ENCODE measurements around the gene TRPM2. TPM values are rescaled to one million over a fixed set of nuclear protein-coding genes. Genes with fewer than 3 reads are reported as not detected.
"Not testable (repeated sequence)": the region's sequence is repeated elsewhere in the genome, so short reads cannot be mapped to it uniquely, and the experiment has no call there.

Gene TRPM2
- polyA plus RNA-seq, 4 donors, result 0.89 to 2.7 (median 2.3) TPM

DNA sequence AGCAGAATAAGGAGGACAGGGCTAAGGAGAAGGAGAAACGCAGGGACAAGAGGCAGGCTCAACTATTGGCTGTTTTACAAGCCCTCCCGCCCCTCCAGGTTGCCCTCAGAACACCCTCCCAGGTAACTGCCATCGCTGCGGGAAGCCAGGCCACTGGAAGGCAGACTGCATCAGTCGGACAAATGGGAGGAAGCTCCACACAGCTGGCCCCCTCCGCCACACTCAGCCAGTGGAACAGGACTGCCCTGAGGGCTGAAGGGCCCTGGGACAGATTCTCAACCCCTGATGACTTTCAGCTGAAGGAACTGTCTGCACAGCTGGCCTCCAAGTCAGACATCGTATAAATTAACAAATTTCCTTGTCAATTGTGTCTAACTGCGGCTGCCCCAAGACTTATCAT, 123.7 kb downstream of the TRPM2 start:
- Histone ChIP-seq H3K4me3 (ENCODE audit: low read depth in 1 of 3, low read length in 3 of 3) (no peak overlapping the region), H3K36me3 (ENCODE audit: control insufficient read depth in 3 of 3, insufficient read depth in 2 of 3, low read depth in 1 of 3, low read length in 3 of 3) (peaks cover 0 to 4% (median 0%) of the 10 kb centered on the region in 3 donors), H3K27me3 (ENCODE audit: control insufficient read depth in 3 of 3, insufficient read depth in 3 of 3, low read length in 3 of 3) (no peaks in the 10 kb centered on the region), H3K4me1 (ENCODE audit: control insufficient read depth in 3 of 3, insufficient read depth in 2 of 3, low read depth in 1 of 3, low read length in 2 of 3) (peaks cover 0 to 3% (median 0%) of the 10 kb centered on the region in 3 donors), H3K9me3 (ENCODE audit: control insufficient read depth in 2 of 2, insufficient read depth in 1 of 2, low read depth in 1 of 2, low read length in 1 of 2) (no peaks in the 10 kb centered on the region), H3K27ac (ENCODE audit: low read depth in 1 of 3, low read length in 2 of 3) (no peak overlapping the region)
- no peak for FAIRE-seq
- 44 to 68% (median 62%) methylated on average over 8 of the region's 8 CpGs for WGBS, 3 donors
- DNase-seq, result no peak

DNA sequence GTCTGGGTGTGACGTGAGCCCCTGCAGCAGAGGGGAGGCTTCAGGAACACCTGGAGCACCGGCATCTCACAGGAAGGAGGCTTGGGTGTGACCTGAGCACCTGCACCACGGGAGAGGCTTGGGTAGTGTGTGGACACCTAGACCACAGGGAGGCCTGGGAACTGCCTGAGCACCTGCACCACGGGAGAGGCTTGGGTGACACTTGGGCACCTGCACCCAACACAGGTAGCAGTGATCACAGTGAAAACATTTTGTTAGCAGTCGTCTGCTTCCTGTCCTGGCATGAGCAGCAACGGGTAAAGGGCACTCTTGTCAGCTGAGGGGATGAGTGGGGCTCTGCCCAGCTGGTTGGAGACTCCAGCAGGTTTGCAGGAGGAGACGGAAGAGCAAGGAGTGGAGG, 124.3 kb downstream of the TRPM2 start:
- no peak overlapping the region for H3K4me3 ChIP-seq (ENCODE audit: low read depth in 1 of 3, low read length in 3 of 3)
- peaks cover 0 to 7% (median 0%) of the 10 kb centered on the region in 3 donors for H3K4me1 ChIP-seq (ENCODE audit: control insufficient read depth in 3 of 3, insufficient read depth in 2 of 3, low read depth in 1 of 3, low read length in 2 of 3)
- peaks cover 0 to 4% (median 0%) of the 10 kb centered on the region in 3 donors for H3K36me3 ChIP-seq (ENCODE audit: control insufficient read depth in 3 of 3, insufficient read depth in 2 of 3, low read depth in 1 of 3, low read length in 3 of 3)
- H3K27me3 ChIP-seq (ENCODE audit: control insufficient read depth in 3 of 3, insufficient read depth in 3 of 3, low read length in 3 of 3), result no peaks in the 10 kb centered on the region
- H3K27ac ChIP-seq (ENCODE audit: low read depth in 1 of 3, low read length in 2 of 3), result no peak overlapping the region
- no peaks in the 10 kb centered on the region for H3K9me3 ChIP-seq (ENCODE audit: control insufficient read depth in 2 of 2, insufficient read depth in 1 of 2, low read depth in 1 of 2, low read length in 1 of 2)
- 13 to 49% (median 20%) methylated on average over 7 of the region's 7 CpGs for WGBS, 3 donors
- DNase-seq (no peak), FAIRE-seq (no peak)

DNA sequence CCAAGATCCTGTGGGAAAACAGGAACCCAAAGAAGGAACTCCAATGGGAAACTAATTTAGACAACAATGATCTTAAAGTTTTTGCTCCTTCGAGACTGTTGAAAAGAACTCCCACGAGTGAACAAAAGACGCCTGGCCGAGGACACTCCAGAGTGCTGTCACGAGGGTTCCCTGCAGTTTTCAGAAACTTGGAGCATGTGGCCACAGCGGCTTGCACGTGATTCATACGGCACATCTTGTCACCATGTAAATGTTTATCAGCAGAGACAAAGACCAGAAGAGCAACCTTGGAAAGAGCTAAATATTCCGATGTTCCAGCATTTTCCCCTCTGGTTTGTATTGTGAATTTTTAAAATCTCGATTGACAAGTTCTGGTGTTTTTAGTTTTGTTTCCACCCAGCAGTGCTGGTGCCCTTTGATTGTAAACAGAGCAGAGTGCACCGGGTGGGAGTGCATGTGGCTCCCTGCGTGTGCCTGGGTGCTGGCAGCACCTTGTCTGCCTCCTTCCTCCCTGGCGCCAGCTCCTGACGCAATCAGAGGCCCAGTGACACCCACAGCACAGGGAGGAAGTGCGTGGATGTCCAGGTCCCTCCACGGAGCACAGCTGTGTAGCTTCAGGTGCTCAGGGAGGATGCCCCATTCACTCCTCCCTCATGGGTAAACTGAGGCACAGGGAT, 124.8 kb downstream of the TRPM2 start:
- H3K36me3 ChIP-seq (ENCODE audit: control insufficient read depth in 3 of 3, insufficient read depth in 2 of 3, low read depth in 1 of 3, low read length in 3 of 3), result peaks cover 0 to 4% (median 0%) of the 10 kb centered on the region in 3 donors
- FAIRE-seq (no peak), DNase-seq (peak in 1 of 2 donors; percentile 30)
- 14 to 54% (median 38%) methylated on average over 16 of the region's 16 CpGs for WGBS, 3 donors
- H3K4me3 ChIP-seq (ENCODE audit: low read depth in 1 of 3, low read length in 3 of 3), result no peak overlapping the region
- no peaks in the 10 kb centered on the region for H3K9me3 ChIP-seq (ENCODE audit: control insufficient read depth in 2 of 2, insufficient read depth in 1 of 2, low read depth in 1 of 2, low read length in 1 of 2)
- H3K4me1 ChIP-seq (ENCODE audit: control insufficient read depth in 3 of 3, insufficient read depth in 2 of 3, low read depth in 1 of 3, low read length in 2 of 3), result peaks cover 0 to 7% (median 0%) of the 10 kb centered on the region in 3 donors
- no peaks in the 10 kb centered on the region for H3K27me3 ChIP-seq (ENCODE audit: control insufficient read depth in 3 of 3, insufficient read depth in 3 of 3, low read length in 3 of 3)
- H3K27ac ChIP-seq (ENCODE audit: low read depth in 1 of 3, low read length in 2 of 3), result no peak overlapping the region

DNA sequence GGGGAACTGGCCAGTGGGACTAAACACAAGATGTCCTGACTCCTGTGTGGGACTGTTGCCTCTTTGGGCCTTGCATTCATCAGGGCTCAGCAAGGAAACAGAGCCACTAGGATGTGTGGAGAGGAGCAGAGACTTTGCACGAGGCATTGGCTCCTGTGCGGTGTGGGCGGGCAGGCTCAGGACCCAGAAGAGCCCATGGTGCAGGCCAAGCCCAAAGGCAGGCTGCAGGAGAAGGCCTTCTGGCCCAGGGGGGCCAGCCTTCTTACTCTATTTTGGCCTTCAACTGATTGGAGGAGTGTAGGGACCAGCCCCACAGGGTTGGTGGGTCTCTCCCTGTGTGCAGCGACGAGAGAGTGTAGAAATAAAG, 125.4 kb downstream of the TRPM2 start:
- DNase-seq (no peak), FAIRE-seq (no peak)
- Histone ChIP-seq H3K27ac (ENCODE audit: low read depth in 1 of 3, low read length in 2 of 3) (no peak overlapping the region), H3K36me3 (ENCODE audit: control insufficient read depth in 3 of 3, insufficient read depth in 2 of 3, low read depth in 1 of 3, low read length in 3 of 3) (peaks cover 0 to 4% (median 0%) of the 10 kb centered on the region in 3 donors), H3K4me3 (ENCODE audit: low read depth in 1 of 3, low read length in 3 of 3) (no peak overlapping the region), H3K9me3 (ENCODE audit: control insufficient read depth in 2 of 2, insufficient read depth in 1 of 2, low read depth in 1 of 2, low read length in 1 of 2) (no peaks in the 10 kb centered on the region), H3K4me1 (ENCODE audit: control insufficient read depth in 3 of 3, insufficient read depth in 2 of 3, low read depth in 1 of 3, low read length in 2 of 3) (peaks cover 0 to 7% (median 0%) of the 10 kb centered on the region in 3 donors), H3K27me3 (ENCODE audit: control insufficient read depth in 3 of 3, insufficient read depth in 3 of 3, low read length in 3 of 3) (no peaks in the 10 kb centered on the region)
- 88 to 89% (median 89%) methylated on average over 5 of the region's 5 CpGs for WGBS, 3 donors

- not testable (repeated sequence) for H3K9me3 ChIP-seq (ENCODE audit: control insufficient read depth in 2 of 2, insufficient read depth in 1 of 2, low read depth in 1 of 2, low read length in 1 of 2); FAIRE-seq; H3K4me1 ChIP-seq (ENCODE audit: control insufficient read depth in 3 of 3, insufficient read depth in 2 of 3, low read depth in 1 of 3, low read length in 2 of 3); H3K4me3 ChIP-seq (ENCODE audit: low read depth in 1 of 3, low read length in 3 of 3); H3K27ac ChIP-seq (ENCODE audit: low read depth in 1 of 3, low read length in 2 of 3); H3K27me3 ChIP-seq (ENCODE audit: control insufficient read depth in 3 of 3, insufficient read depth in 3 of 3, low read length in 3 of 3); H3K36me3 ChIP-seq (ENCODE audit: control insufficient read depth in 3 of 3, insufficient read depth in 2 of 3, low read depth in 1 of 3, low read length in 3 of 3)
- peak in 1 of 2 donors; percentile 32 for DNase-seq
- 40 to 54% (median 45%) methylated on average over 21 of the region's 21 CpGs for WGBS, 3 donors
Measured at GRCh38 chr21:44479556-44480199, 126.3 kb downstream of the TRPM2 start.

DNA sequence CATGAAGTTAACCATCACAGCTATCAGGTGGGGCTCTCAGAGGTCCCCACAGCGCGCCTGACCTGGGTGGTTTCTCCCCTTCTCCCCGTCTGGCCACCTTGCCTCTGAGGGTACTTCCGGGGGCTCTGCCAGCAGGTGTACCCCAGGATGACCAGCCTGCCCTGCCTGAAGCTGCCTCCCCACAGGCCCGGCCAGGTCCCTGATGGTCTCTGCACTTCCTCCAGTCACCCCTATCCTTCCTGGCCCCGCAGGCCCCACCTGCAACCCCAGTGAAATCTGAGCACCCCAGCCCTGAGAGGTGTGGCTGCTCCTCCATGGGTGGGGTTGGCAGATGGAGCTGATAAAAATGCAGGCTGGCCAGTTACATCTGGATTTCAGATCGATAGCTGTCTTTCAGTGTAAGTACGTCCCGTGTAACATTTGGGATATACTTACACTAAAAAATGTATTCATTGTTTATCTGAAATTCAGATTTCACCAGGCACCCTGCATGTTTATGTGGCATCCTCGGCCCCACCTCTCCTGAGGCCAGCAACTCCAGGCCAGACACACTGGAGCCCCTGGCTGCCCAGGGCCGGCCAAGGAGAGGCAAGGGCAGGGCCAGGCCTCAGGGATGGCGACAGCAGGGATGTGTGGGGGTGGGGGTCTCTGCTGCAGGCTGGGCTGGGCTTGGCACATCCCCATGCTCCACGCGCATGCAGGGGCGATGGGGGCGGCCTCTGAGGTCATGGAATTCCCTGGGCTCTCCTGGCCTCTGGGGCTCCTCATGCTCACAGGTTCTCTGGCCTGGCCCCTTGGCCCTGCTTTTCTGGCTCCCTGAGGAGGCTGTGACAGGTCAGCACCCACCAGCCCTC, 127.0 kb downstream of the TRPM2 start:
- Histone ChIP-seq H3K27ac (ENCODE audit: low read depth in 1 of 3, low read length in 2 of 3) (no peak overlapping the region), H3K4me3 (ENCODE audit: low read depth in 1 of 3, low read length in 3 of 3) (no peak overlapping the region), H3K27me3 (ENCODE audit: control insufficient read depth in 3 of 3, insufficient read depth in 3 of 3, low read length in 3 of 3) (peaks cover 0 to under 1% (median 0%) of the 10 kb centered on the region in 3 donors), H3K36me3 (ENCODE audit: control insufficient read depth in 3 of 3, insufficient read depth in 2 of 3, low read depth in 1 of 3, low read length in 3 of 3) (peaks cover 0 to 4% (median 0%) of the 10 kb centered on the region in 3 donors), H3K9me3 (ENCODE audit: control insufficient read depth in 2 of 2, insufficient read depth in 1 of 2, low read depth in 1 of 2, low read length in 1 of 2) (no peaks in the 10 kb centered on the region), H3K4me1 (ENCODE audit: control insufficient read depth in 3 of 3, insufficient read depth in 2 of 3, low read depth in 1 of 3, low read length in 2 of 3) (peaks cover 0 to 7% (median 0%) of the 10 kb centered on the region in 3 donors)
- DNase-seq (no peak), FAIRE-seq (no peak)
- WGBS, 3 donors, result 78 to 80% (median 78%) methylated on average over 14 to 16 of the region's 16 CpGs

- H3K27me3 ChIP-seq (ENCODE audit: control insufficient read depth in 3 of 3, insufficient read depth in 3 of 3, low read length in 3 of 3), result peaks cover 0 to 2% (median 0%) of the 10 kb centered on the region in 3 donors
- peaks cover 0 to under 1% of the 10 kb centered on the region in 2 donors for H3K9me3 ChIP-seq (ENCODE audit: control insufficient read depth in 2 of 2, insufficient read depth in 1 of 2, low read depth in 1 of 2, low read length in 1 of 2)
- peaks cover 0 to 1% (median 0%) of the 10 kb centered on the region in 3 donors for H3K36me3 ChIP-seq (ENCODE audit: control insufficient read depth in 3 of 3, insufficient read depth in 2 of 3, low read depth in 1 of 3, low read length in 3 of 3)
- 35 to 71% (median 45%) methylated on average over 14 of the region's 14 CpGs for WGBS, 3 donors
- no peak overlapping the region for H3K27ac ChIP-seq (ENCODE audit: low read depth in 1 of 3, low read length in 2 of 3)
- H3K4me3 ChIP-seq (ENCODE audit: low read depth in 1 of 3, low read length in 3 of 3), result no peak overlapping the region
- peaks cover 0 to 7% (median 0%) of the 10 kb centered on the region in 3 donors for H3K4me1 ChIP-seq (ENCODE audit: control insufficient read depth in 3 of 3, insufficient read depth in 2 of 3, low read depth in 1 of 3, low read length in 2 of 3)
- DNase-seq, result peak in 1 of 2 donors; percentile 34
- FAIRE-seq, result no peak
Measured at GRCh38 chr21:44482581-44483287, 129.3 kb downstream of the TRPM2 start.
